Caco-2 (cell line): ENCODE results near the gene CYP2B6. TPM values are rescaled to one million over a fixed set of nuclear protein-coding genes. Genes with fewer than 3 reads are reported as not detected.

Source experiments
- Bru-seq: library from RNA; stranded (reverse); fragments of 400-500 nt; gene quantifications from one replicate; lab custom pipeline; 2021; lab: Mats Ljungman, UMichigan
- BruChase-seq, 2 experiments: library from RNA; stranded (reverse); fragments of 400-500 nt; gene quantifications; one replicate each; lab custom pipeline; 2021; lab: Mats Ljungman, UMichigan
- BruUV-seq: library from RNA; stranded (reverse); fragments of 400-500 nt; replicated peaks from 2 replicates; lab custom pipeline; 2021; lab: Mats Ljungman, UMichigan
- CTCF ChIA-PET: fragments of 300-600 bp; sonication (Branson Sonifier 250); formaldehyde crosslinking; loops from one replicate; lab custom pipeline; 2022; ENCODE audit warnings: antibody characterized with exemption; lab: Charles Lee
- POLR2A ChIA-PET: fragments of 300-600 bp; sonication (Branson Sonifier 250); formaldehyde crosslinking; loops from one replicate; lab custom pipeline; 2022; ENCODE audit warnings: antibody characterized with exemption; lab: Charles Lee
- DNase-seq, 2 experiments: peaks; one replicate each; pipeline versions ENCODE4 v3.0.0 to v3.0.0-alpha.2; 2020 to 2022
- H3K27me3 ChIP-seq: replicated peaks from 2 replicates; pipeline ENCODE4 v1.6.0; 2011; ENCODE audit warnings: low read length; ENCODE audit not compliant: control insufficient read depth, insufficient read depth
- H3K36me3 ChIP-seq: 2 replicates; pipeline ENCODE4 v1.5.1; 2011; ENCODE audit warnings: low read length; ENCODE audit not compliant: control insufficient read depth, insufficient read depth
- H3K4me1 ChIP-seq: fragments of 250-450 bp; sonication (Bioruptor Pico); 2 replicates; pipeline ENCODE4 v1.5.1; 2020; ENCODE audit warnings: mild to moderate bottlenecking
- H3K4me3 ChIP-seq: 2 replicates; pipeline ENCODE4 v1.5.1; 2011; ENCODE audit warnings: low read depth, mild to moderate bottlenecking, control low read depth, low read length
- H3K9me3 ChIP-seq: fragments of 250-450 bp; sonication (Bioruptor Pico); 2 replicates; pipeline ENCODE4 v1.5.1; 2020; ENCODE audit warnings: mild to moderate bottlenecking, moderate library complexity
- H3K27ac Mint-ChIP-seq: one replicate; pipeline ENCODE4 v1.8.0; 2022; ENCODE audit warnings: mixed read lengths; ENCODE audit not compliant: unreplicated experiment
- H3K27me3 Mint-ChIP-seq: one replicate; pipeline ENCODE4 v1.8.0; 2022; ENCODE audit warnings: mixed read lengths; ENCODE audit not compliant: insufficient read depth, unreplicated experiment
- H3K36me3 Mint-ChIP-seq: one replicate; pipeline ENCODE4 v1.8.0; 2022; ENCODE audit warnings: mild to moderate bottlenecking, mixed read lengths; ENCODE audit not compliant: insufficient read depth, unreplicated experiment
- H3K4me1 Mint-ChIP-seq: one replicate; pipeline ENCODE4 v1.8.0; 2022; ENCODE audit warnings: low read depth, mixed read lengths; ENCODE audit not compliant: unreplicated experiment
- H3K4me3 Mint-ChIP-seq: one replicate; pipeline ENCODE4 v1.8.0; 2022; ENCODE audit warnings: mild to moderate bottlenecking, moderate library complexity, mixed read lengths; ENCODE audit not compliant: unreplicated experiment
- H3K9me3 Mint-ChIP-seq: one replicate; pipeline ENCODE4 v1.8.0; 2022; ENCODE audit warnings: mixed read lengths; ENCODE audit not compliant: unreplicated experiment
- CTCF ChIP-seq, 2 experiments: fragments of 200-600 bp in 1 of 2; IDR thresholded peaks; 1 replicate in 1 of 2; 2 replicates in 1 of 2; pipeline versions ENCODE4 v1.5.1 to v1.8.0; 2011 to 2022; ENCODE audit warnings: antibody characterized with exemption in 1 of 2, control low read depth in 1 of 2, inconsistent platforms in 1 of 2, low read depth in 1 of 2, low read length in 1 of 2, mild to moderate bottlenecking in 1 of 2, moderate library complexity in 1 of 2; ENCODE audit not compliant: insufficient read depth in 1 of 2, severe bottlenecking in 1 of 2, unreplicated experiment in 1 of 2
- intact Hi-C: fragments of 100-400 bp; cut with micrococcal nuclease; formaldehyde crosslinking; loops from one replicate; pipeline ENCODE4 v1.10.0; 2022; ENCODE audit not compliant: unreplicated experiment
- long read RNA-seq: library from polyadenylated mRNA; stranded (forward); transcript quantifications from one replicate; pipeline ENCODE4 v2.0.0, GENCODE V29; 2022
- total RNA-seq: library from RNA; stranded (reverse); gene quantifications from 2 replicates; pipeline ENCODE4 v1.2.3, GENCODE V29; 2022

The CYP2B6 gene
- 0.32 and 0.37 TPM in 2 replicates for total RNA-seq
- Bru-seq, nascent RNA, result percentile 10 among the genes with signal in this experiment
- percentile 12 among the genes with signal in this experiment for BruChase-seq, experiment 1, labeled RNA remaining after a 2-hour chase
- percentile 19 among the genes with signal in this experiment for BruChase-seq, experiment 2, labeled RNA remaining after a 6-hour chase
- long read RNA-seq, result 0 reads

GRCh38 chr19:40990972-40991381 is at the start of gene CYP2B6:
TSS of gene CYP2B6 (plus strand) at chr19:40991282. CDS start at chr19:40991306, 24 bp downstream.
- Mint-ChIP-seq H3K9me3 (peaks cover 24% of the 10 kb centered on the region), H3K27me3 (no peaks in the 10 kb centered on the region), H3K27ac (no peak within 1 kb of the TSS), H3K4me1 (peaks cover 6% of the 10 kb centered on the region), H3K36me3 (no peaks in the 10 kb centered on the region), H3K4me3 (no peak within 1 kb of the TSS)
- Histone ChIP-seq H3K4me1 (no peaks in the 10 kb centered on the region), H3K9me3 (peaks cover 5% of the 10 kb centered on the region; the same call in 1 of the 2 replicates), H3K36me3 (no peaks in the 10 kb centered on the region), H3K27me3 (no peaks in the 10 kb centered on the region), H3K4me3 (no peak within 1 kb of the TSS)
- intact Hi-C loops, result no loop called here
- no TSS peak for BruUV-seq
- TF ChIP-seq CTCF (IDR thresholded peaks at IDR 0.05; ENCODE audit: insufficient read depth in 1 of 2, low read depth in 1 of 2, low read length in 1 of 2, severe bottlenecking in 1 of 2, unreplicated experiment in 1 of 2), result no peak
- no peak for DNase-seq
- POLR2A ChIA-PET, result no interaction called here
- CTCF ChIA-PET, result no interaction called here

GRCh38 chr19:40941481-40942219 is 49.4 kb upstream of the CYP2B6 start:
- no peak for TF ChIP-seq CTCF (IDR thresholded peaks at IDR 0.05; ENCODE audit: insufficient read depth in 1 of 2, low read depth in 1 of 2, low read length in 1 of 2, severe bottlenecking in 1 of 2, unreplicated experiment in 1 of 2)
- Histone ChIP-seq H3K36me3 (no peaks in the 10 kb centered on the region), H3K9me3 (0 out of 2 replicates have a peak, but pooled peaks cover 4% of the 10 kb centered on the region), H3K4me1 (no peaks in the 10 kb centered on the region; the same call in 1 of the 2 replicates), H3K4me3 (no peak overlapping the region), H3K27me3 (no peaks in the 10 kb centered on the region)
- intact Hi-C loops, result no loop called here
- no TSS peak for BruUV-seq
- H3K27ac Mint-ChIP-seq, result no peak overlapping the region
- H3K36me3 Mint-ChIP-seq, result no peaks in the 10 kb centered on the region
- peaks cover 9% of the 10 kb centered on the region for H3K4me1 Mint-ChIP-seq
- H3K27me3 Mint-ChIP-seq, result no peaks in the 10 kb centered on the region
- no peak overlapping the region for H3K4me3 Mint-ChIP-seq
- POLR2A ChIA-PET, result no interaction called here
- no peak for DNase-seq
- peaks cover 8% of the 10 kb centered on the region for H3K9me3 Mint-ChIP-seq
- CTCF ChIA-PET, result no interaction called here

DNA sequence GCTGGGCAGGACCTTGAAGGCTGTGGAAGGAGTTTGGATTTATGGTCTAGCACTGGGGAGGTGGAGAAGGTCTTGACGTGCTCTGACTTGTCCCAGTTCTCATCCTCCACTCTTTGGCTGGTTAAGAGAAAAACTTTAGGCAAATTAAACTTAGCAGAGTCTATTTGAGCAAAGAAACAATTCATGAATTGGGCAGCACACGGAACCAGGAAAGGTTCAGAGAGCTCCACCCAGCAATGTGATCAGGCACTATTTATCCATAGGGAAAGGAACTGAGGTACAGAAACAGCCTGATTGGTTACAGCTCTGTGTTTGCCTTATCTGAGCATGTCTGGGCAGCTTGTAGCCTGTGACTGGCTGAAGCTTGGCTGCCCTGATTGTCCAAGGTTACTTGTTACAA is 45.4 kb upstream of the CYP2B6 start:
- H3K36me3 Mint-ChIP-seq, result no peaks in the 10 kb centered on the region
- DNase-seq, result no peak
- no peaks in the 10 kb centered on the region for H3K27me3 Mint-ChIP-seq
- H3K4me3 Mint-ChIP-seq, result no peak overlapping the region
- intact Hi-C loops, result no loop called here
- CTCF ChIA-PET, result no interaction called here
- Histone ChIP-seq H3K27me3 (no peaks in the 10 kb centered on the region), H3K4me1 (no peaks in the 10 kb centered on the region; the same call in 1 of the 2 replicates), H3K4me3 (no peak overlapping the region), H3K9me3 (0 out of 2 replicates have a peak, but pooled peaks cover 4% of the 10 kb centered on the region), H3K36me3 (no peaks in the 10 kb centered on the region)
- TF ChIP-seq CTCF (IDR thresholded peaks at IDR 0.05; ENCODE audit: insufficient read depth in 1 of 2, low read depth in 1 of 2, low read length in 1 of 2, severe bottlenecking in 1 of 2, unreplicated experiment in 1 of 2), result no peak
- peaks cover 21% of the 10 kb centered on the region for H3K9me3 Mint-ChIP-seq
- BruUV-seq, result no TSS peak
- H3K27ac Mint-ChIP-seq, result no peak overlapping the region
- no peaks in the 10 kb centered on the region for H3K4me1 Mint-ChIP-seq
- POLR2A ChIA-PET, result no interaction called here
